A549 (cell line): Measurements from ENCODE around the gene NEURL2. TPM values are rescaled to one million over a fixed set of nuclear protein-coding genes. Genes with fewer than 3 reads are reported as not detected.

ENCODE experiments used
- ATAC-seq, 2 experiments: fragments of 200-7000 bp in 1 of 2; fragments of >200 bp in 1 of 2; cut with Nextera tagmentation in 1 of 2; cut with Tn5 transposase in 1 of 2; 3 replicates each; pipeline versions ENCODE4 v1.8.0 to v1.9.1; 2018 to 2020; ENCODE audit warnings: mild to moderate bottlenecking in 1 of 2, moderate library complexity in 1 of 2
- CTCF ChIA-PET: fragments of 300-600 bp; sonication (Branson Sonifier 250); formaldehyde crosslinking; extraction: SDS; loops from one replicate; lab custom pipeline; 2021; ENCODE audit warnings: antibody characterized with exemption, inconsistent platforms; lab: Yijun Ruan, JAX
- POLR2A ChIA-PET: fragments of 350-600 bp; formaldehyde crosslinking; extraction: SDS; loops from one replicate; lab custom pipeline; 2021; ENCODE audit warnings: antibody characterized with exemption, inconsistent platforms; lab: Yijun Ruan, JAX
- DNase-seq, 2 experiments: peaks; one replicate each; pipeline versions ENCODE4 v3.0.0 to v3.0.0-alpha.2; 2011 to 2016; ENCODE audit warnings: low read depth in 1 of 2, low spot score in 1 of 2
- FAIRE-seq: peaks from 2 replicates; lab custom pipeline; 2011; peaks lifted over from hg19 to GRCh38; lab: Jason Lieb, UNC
- H3K27ac ChIP-seq, 2 experiments: fragments of >200 bp; sonication (Bioruptor Twin); formaldehyde crosslinking; 3 replicates each; pipeline ENCODE4 v1.5.1; 2016 to 2017
- H3K4me1 ChIP-seq: fragments of >200 bp; sonication (Bioruptor Twin); formaldehyde crosslinking; 3 replicates; pipeline ENCODE4 v1.6.1; 2016
- H3K4me2 ChIP-seq: fragments of >200 bp; sonication (Bioruptor Twin); formaldehyde crosslinking; 3 replicates; pipeline ENCODE4 v1.6.1; 2016
- H3K4me3 ChIP-seq: fragments of >200 bp; sonication (Bioruptor Twin); formaldehyde crosslinking; 3 replicates; pipeline ENCODE4 v1.5.1; 2016
- H3K9me3 ChIP-seq: fragments of >200 bp; sonication (Bioruptor Twin); formaldehyde crosslinking; 3 replicates; pipeline ENCODE4 v1.6.1; 2016
- CHD2 ChIP-seq: fragments of 150-350 bp; IDR thresholded peaks from 2 replicates; pipeline ENCODE4 v1.6.1; 2014; ENCODE audit warnings: low read length; ENCODE audit not compliant: partially characterized antibody
- EHF ChIP-seq: fragments of 250-450 bp; sonication (Bioruptor Pico); IDR thresholded peaks from 2 replicates; pipeline ENCODE4 v1.5.0; 2020; ENCODE audit warnings: mild to moderate bottlenecking
- EHMT2 ChIP-seq: fragments of 200-600 bp; sonication (generic); IDR thresholded peaks from 2 replicates; pipeline ENCODE4 v1.6.1; 2016; ENCODE audit warnings: antibody characterized with exemption, low read depth, mild to moderate bottlenecking, moderate library complexity
- FOSL2 ChIP-seq, 2 experiments: fragments of 450-650 bp in 1 of 2; fragments of >200 bp in 1 of 2; sonication (Bioruptor Twin) in 1 of 2; formaldehyde crosslinking; IDR thresholded peaks; 2 replicates each; pipeline versions ENCODE4 v1.5.0 to v1.6.1; 2016 to 2020; ENCODE audit warnings: mild to moderate bottlenecking in 1 of 2, moderate library complexity in 1 of 2
- GATA3 ChIP-seq: IDR thresholded peaks from 2 replicates; pipeline ENCODE4 v1.6.1; 2012; ENCODE audit warnings: borderline replicate concordance
- HOXB13 ChIP-seq: fragments of 250-450 bp; sonication (Bioruptor Pico); IDR thresholded peaks from 2 replicates; pipeline ENCODE4 v1.5.0; 2020; ENCODE audit warnings: low read depth, mild to moderate bottlenecking, moderate library complexity
- JUN ChIP-seq, 2 experiments: fragments of >200 bp; sonication (Bioruptor Twin); formaldehyde crosslinking; IDR thresholded peaks; 2 replicates in 1 of 2; 3 replicates in 1 of 2; pipeline ENCODE4 v1.6.1; 2016 to 2017
- JUNB ChIP-seq: fragments of >200 bp; sonication (Bioruptor Twin); formaldehyde crosslinking; IDR thresholded peaks from 2 replicates; pipeline ENCODE4 v1.6.1; 2016
- KDM1A ChIP-seq: fragments of 200-600 bp; sonication (generic); IDR thresholded peaks from 2 replicates; pipeline ENCODE4 v1.6.1; 2016; ENCODE audit warnings: low read depth, mild to moderate bottlenecking
- MAFK ChIP-seq: fragments of 450-650 bp; IDR thresholded peaks from 2 replicates; pipeline ENCODE4 v1.6.1; 2014; ENCODE audit not compliant: partially characterized antibody
- MYC ChIP-seq: IDR thresholded peaks from 2 replicates; pipeline ENCODE4 v1.6.1; 2012; ENCODE audit warnings: mild to moderate bottlenecking, inconsistent platforms, low read length, improper control_type of control experiment, borderline replicate concordance
- NFE2L2 ChIP-seq: fragments of 150-350 bp; conservative IDR thresholded peaks from 2 replicates; pipeline ENCODE4 v1.6.1; 2014; ENCODE audit warnings: low read length
- NR3C1 ChIP-seq: fragments of >200 bp; sonication (Bioruptor Twin); formaldehyde crosslinking; IDR thresholded peaks from 3 replicates; pipeline ENCODE4 v1.6.1; 2017
- PHF8 ChIP-seq: fragments of 200-600 bp; sonication (generic); IDR thresholded peaks from 2 replicates; pipeline ENCODE4 v1.6.1; 2016; ENCODE audit warnings: low read depth, mild to moderate bottlenecking, antibody characterized with exemption, moderate library complexity, borderline replicate concordance
- POLR2A ChIP-seq: IDR thresholded peaks from 2 replicates; pipeline ENCODE4 v1.6.1; 2012; ENCODE audit warnings: mild to moderate bottlenecking, low read length
- POLR2AphosphoS2 ChIP-seq: conservative IDR thresholded peaks from 2 replicates; pipeline ENCODE4 v1.6.1; 2012; ENCODE audit warnings: low read length, improper control_type of control experiment, inconsistent platforms
- RARB ChIP-seq: fragments of 250-450 bp; sonication (Bioruptor Pico); IDR thresholded peaks from 2 replicates; pipeline ENCODE4 v1.8.0; 2021; ENCODE audit warnings: mild to moderate bottlenecking, moderate library complexity
- TFCP2L1 ChIP-seq: fragments of 250-450 bp; sonication (Bioruptor Pico); IDR thresholded peaks from 2 replicates; pipeline ENCODE4 v1.5.0; 2021; ENCODE audit warnings: mild to moderate bottlenecking
- TP53 ChIP-seq: fragments of 250-450 bp; sonication (Bioruptor Pico); IDR thresholded peaks from 2 replicates; pipeline ENCODE4 v1.5.0; 2021; ENCODE audit warnings: mild to moderate bottlenecking, moderate library complexity
- ZC3H11A ChIP-seq: fragments of 450-650 bp; IDR thresholded peaks from 2 replicates; pipeline ENCODE4 v1.6.1; 2014; ENCODE audit warnings: antibody characterized with exemption, mild to moderate bottlenecking
- ZNF302 ChIP-seq: fragments of 250-450 bp; sonication (Bioruptor Pico); IDR thresholded peaks from 2 replicates; pipeline ENCODE4 v1.9.0; 2021; ENCODE audit warnings: inconsistent platforms, mild to moderate bottlenecking, moderate library complexity
- WGBS: methylation state at CpG from one replicate; pipeline ENCODE4 v1.1.6; 2017; ENCODE audit errors: missing lambda C conversion rate; 5-methylcytosine and 5-hydroxymethylcytosine counted together
- polyA plus RNA-seq, 4 experiments: library from polyadenylated mRNA; depleted of rRNA in 3 of 4; stranded (reverse); fragments of >200 nt; fragmentation: RNase III in 1 of 4; extraction: RNeasy Plus Mini Kit Qiagen cat#74134 plus additional on column Dnase treatment in 1 of 4; gene quantifications; 2 replicates in 3 of 4; 3 replicates in 1 of 4; pipeline ENCODE4 v1.2.3, GENCODE V29; 2011 to 2017
- TF ChIP-seq, protein P1 (sequence below): fragments of 200-600 bp; sonication (generic); IDR thresholded peaks from 2 replicates; pipeline ENCODE4 v1.6.1; 2016; ENCODE audit warnings: antibody characterized with exemption, mild to moderate bottlenecking, moderate library complexity
- TF ChIP-seq, protein P2 (sequence below): fragments of >200 bp; sonication (Bioruptor Twin); formaldehyde crosslinking; IDR thresholded peaks from 2 replicates; pipeline ENCODE4 v1.6.1; 2016
- TF ChIP-seq, protein P3 (sequence below): fragments of >200 bp; sonication (Bioruptor Twin); formaldehyde crosslinking; IDR thresholded peaks from 3 replicates; pipeline ENCODE4 v1.5.1; 2016
- TF ChIP-seq, protein P4 (sequence below): IDR thresholded peaks from 2 replicates; pipeline ENCODE4 v1.6.1; 2012

The NEURL2 gene
- polyA plus RNA-seq, 2 of the 4 experiments (the other 2 are of a cell fraction) = 0.57 to 1.4 TPM

DNA sequence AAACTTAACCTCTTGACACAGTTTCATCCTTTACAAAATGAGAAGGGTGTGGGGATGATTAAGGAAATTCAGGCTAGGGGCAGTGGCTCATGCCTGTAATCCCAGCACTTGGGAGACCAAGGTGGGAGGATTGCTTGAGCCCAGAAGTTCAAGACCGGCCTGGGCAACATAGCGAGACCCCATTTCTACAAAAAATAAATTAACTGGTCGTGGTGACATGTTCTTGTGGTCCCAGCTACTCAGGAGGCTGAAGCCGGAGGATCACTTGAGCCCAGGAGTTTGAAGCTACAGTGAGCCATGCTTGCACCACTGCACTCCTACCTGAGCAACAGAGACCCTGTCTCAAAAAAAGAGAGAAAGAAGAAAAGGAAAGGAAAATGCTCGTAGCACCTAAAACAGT, 24.6 kb downstream of the NEURL2 start:
- Histone ChIP-seq H3K4me1 (0 out of 3 replicates have a peak, but pooled peaks cover 5% of the 10 kb centered on the region), H3K27ac (no peak overlapping the region), H3K9me3 (no peaks in the 10 kb centered on the region), H3K4me3 (no peak overlapping the region), H3K4me2 (no peak overlapping the region)
- WGBS = 77% methylated on average over 5 of the region's 5 CpGs
- DNase-seq (no peak), ATAC-seq (no peak), FAIRE-seq (no peak)
- POLR2A ChIA-PET = no interaction called here
- CTCF ChIA-PET = interaction anchor here (2.7 kb wide), 1 partner anchor 10 kb away, joined by 9 read pairs; no protein-coding TSS in a partner anchor
- TF ChIP-seq, protein P1, sequence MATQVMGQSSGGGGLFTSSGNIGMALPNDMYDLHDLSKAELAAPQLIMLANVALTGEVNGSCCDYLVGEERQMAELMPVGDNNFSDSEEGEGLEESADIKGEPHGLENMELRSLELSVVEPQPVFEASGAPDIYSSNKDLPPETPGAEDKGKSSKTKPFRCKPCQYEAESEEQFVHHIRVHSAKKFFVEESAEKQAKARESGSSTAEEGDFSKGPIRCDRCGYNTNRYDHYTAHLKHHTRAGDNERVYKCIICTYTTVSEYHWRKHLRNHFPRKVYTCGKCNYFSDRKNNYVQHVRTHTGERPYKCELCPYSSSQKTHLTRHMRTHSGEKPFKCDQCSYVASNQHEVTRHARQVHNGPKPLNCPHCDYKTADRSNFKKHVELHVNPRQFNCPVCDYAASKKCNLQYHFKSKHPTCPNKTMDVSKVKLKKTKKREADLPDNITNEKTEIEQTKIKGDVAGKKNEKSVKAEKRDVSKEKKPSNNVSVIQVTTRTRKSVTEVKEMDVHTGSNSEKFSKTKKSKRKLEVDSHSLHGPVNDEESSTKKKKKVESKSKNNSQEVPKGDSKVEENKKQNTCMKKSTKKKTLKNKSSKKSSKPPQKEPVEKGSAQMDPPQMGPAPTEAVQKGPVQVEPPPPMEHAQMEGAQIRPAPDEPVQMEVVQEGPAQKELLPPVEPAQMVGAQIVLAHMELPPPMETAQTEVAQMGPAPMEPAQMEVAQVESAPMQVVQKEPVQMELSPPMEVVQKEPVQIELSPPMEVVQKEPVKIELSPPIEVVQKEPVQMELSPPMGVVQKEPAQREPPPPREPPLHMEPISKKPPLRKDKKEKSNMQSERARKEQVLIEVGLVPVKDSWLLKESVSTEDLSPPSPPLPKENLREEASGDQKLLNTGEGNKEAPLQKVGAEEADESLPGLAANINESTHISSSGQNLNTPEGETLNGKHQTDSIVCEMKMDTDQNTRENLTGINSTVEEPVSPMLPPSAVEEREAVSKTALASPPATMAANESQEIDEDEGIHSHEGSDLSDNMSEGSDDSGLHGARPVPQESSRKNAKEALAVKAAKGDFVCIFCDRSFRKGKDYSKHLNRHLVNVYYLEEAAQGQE = no peak
- no peak for TF ChIP-seq JUNB
- no peak for TF ChIP-seq ZC3H11A
- no peak for TF ChIP-seq PHF8
- TF ChIP-seq MAFK = no peak
- no peak for TF ChIP-seq NFE2L2
- no peak for TF ChIP-seq EHMT2
- TF ChIP-seq TP53 (CRISPR knock-in tag) = no peak

DNA sequence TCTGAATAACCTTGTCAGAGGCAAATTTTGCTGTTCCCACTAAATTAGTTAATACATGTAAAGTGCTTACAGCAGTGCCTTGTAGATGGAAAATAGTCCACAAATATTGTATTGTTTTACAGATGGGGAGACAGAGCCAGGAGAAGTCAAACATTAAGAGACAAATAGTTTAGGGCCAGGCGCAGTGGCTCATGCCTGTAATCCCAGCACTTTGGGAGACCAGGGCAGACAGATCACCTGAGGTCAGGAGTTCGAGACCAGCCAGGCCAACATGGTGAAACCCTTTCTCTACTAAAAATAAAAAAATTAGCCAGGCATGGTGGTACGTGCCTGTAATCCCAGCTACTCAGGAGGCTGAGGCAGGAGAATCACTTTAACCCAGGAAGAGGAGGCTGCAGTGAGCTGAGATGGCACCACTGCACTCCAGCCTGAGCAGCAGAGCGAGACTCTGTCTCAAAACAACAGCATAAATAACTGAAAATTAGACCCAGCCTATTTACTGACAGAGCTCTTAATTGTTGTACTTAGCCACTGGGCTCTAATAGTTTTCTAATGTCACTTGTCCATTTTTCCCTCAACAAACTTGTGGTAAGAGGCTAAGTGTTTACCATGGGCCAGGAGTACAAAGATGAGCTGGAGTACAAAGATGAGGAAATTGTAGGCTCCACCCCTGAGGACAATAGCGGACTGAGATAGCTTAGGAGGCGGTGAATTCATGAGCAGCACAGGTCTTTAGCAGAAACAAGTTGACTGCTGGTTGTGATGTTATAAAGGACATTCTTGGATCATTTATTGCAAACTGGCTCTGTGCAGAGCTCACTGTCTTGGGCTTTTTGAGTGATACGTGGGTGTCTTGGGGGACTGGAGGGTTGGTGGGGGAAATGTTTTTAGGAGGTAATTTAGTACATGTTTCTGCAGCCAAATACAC, 27.2 kb downstream of the NEURL2 start:
- WGBS = 72% methylated on average over 7 of the region's 7 CpGs
- no peak for DNase-seq
- Histone ChIP-seq H3K4me2 (no peak overlapping the region), H3K27ac (no peak overlapping the region), H3K9me3 (no peaks in the 10 kb centered on the region), H3K4me3 (no peak overlapping the region), H3K4me1 (peaks cover 13% of the 10 kb centered on the region; the same call in 1 of the 3 replicates)
- ATAC-seq = no peak
- ChIA-PET CTCF (interaction anchor here (1.0 kb wide), 1 partner anchor 12 kb away, joined by 3 read pairs; no protein-coding TSS in a partner anchor), POLR2A (interaction anchor here (1.3 kb wide), 1 partner anchor 30 kb away, joined by 3 read pairs; the partner anchor contains the start of gene SNX21)
- no peak for FAIRE-seq
- TF ChIP-seq, protein P2, sequence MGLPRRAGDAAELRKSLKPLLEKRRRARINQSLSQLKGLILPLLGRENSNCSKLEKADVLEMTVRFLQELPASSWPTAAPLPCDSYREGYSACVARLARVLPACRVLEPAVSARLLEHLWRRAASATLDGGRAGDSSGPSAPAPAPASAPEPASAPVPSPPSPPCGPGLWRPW = no peak
- no peak for TF ChIP-seq RARB (CRISPR knock-in tag)
- TF ChIP-seq MYC = no peak
- TF ChIP-seq, protein P3, sequence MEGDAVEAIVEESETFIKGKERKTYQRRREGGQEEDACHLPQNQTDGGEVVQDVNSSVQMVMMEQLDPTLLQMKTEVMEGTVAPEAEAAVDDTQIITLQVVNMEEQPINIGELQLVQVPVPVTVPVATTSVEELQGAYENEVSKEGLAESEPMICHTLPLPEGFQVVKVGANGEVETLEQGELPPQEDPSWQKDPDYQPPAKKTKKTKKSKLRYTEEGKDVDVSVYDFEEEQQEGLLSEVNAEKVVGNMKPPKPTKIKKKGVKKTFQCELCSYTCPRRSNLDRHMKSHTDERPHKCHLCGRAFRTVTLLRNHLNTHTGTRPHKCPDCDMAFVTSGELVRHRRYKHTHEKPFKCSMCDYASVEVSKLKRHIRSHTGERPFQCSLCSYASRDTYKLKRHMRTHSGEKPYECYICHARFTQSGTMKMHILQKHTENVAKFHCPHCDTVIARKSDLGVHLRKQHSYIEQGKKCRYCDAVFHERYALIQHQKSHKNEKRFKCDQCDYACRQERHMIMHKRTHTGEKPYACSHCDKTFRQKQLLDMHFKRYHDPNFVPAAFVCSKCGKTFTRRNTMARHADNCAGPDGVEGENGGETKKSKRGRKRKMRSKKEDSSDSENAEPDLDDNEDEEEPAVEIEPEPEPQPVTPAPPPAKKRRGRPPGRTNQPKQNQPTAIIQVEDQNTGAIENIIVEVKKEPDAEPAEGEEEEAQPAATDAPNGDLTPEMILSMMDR = no peak
- no peak for TF ChIP-seq ZNF302
- TF ChIP-seq FOSL2 (IDR thresholded peaks at IDR 0.05) = no peak
- no peak for TF ChIP-seq FOSL2 (CRISPR knock-in tag; IDR thresholded peaks at IDR 0.05)
- no peak for TF ChIP-seq KDM1A
- no peak for TF ChIP-seq POLR2AphosphoS2
- no peak for TF ChIP-seq EHF (CRISPR knock-in tag)
- TF ChIP-seq, protein P4, sequence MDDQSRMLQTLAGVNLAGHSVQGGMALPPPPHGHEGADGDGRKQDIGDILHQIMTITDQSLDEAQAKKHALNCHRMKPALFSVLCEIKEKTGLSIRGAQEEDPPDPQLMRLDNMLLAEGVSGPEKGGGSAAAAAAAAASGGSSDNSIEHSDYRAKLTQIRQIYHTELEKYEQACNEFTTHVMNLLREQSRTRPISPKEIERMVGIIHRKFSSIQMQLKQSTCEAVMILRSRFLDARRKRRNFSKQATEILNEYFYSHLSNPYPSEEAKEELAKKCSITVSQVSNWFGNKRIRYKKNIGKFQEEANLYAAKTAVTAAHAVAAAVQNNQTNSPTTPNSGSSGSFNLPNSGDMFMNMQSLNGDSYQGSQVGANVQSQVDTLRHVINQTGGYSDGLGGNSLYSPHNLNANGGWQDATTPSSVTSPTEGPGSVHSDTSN = no peak
- TF ChIP-seq GATA3 = no peak
- TF ChIP-seq POLR2A = no peak
- TF ChIP-seq HOXB13 (CRISPR knock-in tag) = no peak
- TF ChIP-seq JUN (IDR thresholded peaks at IDR 0.05) = no peak
- no peak for TF ChIP-seq CHD2
- TF ChIP-seq TP53 (CRISPR knock-in tag) = no peak
- no peak for TF ChIP-seq JUNB
- TF ChIP-seq TFCP2L1 (CRISPR knock-in tag) = no peak
- TF ChIP-seq NR3C1 = no peak
